ENCODE results near the gene SMIM10L2A.
A peak's percentile ranks its signal among the peaks of the same experiment; 100 is the strongest.
"Not testable (repeated sequence)": the region's sequence is repeated elsewhere in the genome, so short reads cannot be mapped to it uniquely, and the experiment has no call there.

Gene SMIM10L2A

GRCh38 chrX:135421932-135422809 lies at the start of gene SMIM10L2A:
Gene SMIM10L2A, plus strand, starts transcription at chrX:135421944. Its CDS starts 188 bp downstream, at chrX:135422132.
- DNase-seq, result no peak

GRCh38 chrX:135373357-135373756 lies 48.4 kb upstream of the SMIM10L2A start:
- DNase-seq, result no peak

GRCh38 chrX:135382260-135382659 lies 39.5 kb upstream of the SMIM10L2A start:
- DNase-seq, result no peak

DNA sequence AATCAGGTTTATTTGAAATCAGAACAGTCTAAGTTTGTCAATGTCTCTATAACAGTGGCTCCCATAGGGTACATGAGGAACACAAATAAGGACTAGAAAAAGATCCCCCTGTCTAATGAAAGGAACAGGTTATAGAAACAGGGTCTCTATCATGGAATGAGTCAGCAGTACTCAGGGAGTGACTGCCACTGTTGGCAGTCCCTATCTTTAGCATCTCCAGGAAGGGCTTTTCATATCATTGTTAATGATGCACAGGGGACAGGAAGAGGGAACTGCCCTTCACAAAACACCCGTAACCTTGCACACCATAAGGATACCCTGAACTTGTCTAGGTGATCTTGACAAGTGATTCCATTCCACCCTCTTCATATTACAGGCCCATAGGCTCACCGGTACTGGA lies 38.5 kb upstream of the SMIM10L2A start:
- DNase-seq, result no peak

GRCh38 chrX:135384161-135384836 lies 37.4 kb upstream of the SMIM10L2A start:
- DNase-seq, result no peak

DNA sequence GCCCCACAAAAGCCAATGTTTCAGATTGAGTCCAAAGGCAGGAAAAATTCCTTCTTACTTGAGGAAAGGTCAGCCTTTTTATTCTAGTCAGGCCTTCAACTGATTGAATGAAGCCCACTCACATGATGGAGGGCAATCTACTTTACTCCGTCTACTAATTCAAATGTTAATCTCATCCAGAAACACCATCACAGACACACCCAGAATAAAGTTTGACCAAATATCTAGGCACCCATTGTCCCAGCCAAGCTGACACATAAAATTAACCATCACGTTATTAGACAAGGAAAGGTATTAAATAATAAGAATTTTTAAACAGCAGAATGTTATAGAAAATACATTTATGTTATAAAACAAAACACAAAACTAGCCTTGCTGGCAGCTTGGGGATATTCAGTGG lies 32.9 kb upstream of the SMIM10L2A start:
- DNase-seq, result no peak

- DNase-seq, result no peak
Observed at GRCh38 chrX:135389243-135389642, 32.5 kb upstream of the SMIM10L2A start.

- DNase-seq, result no peak
Observed at GRCh38 chrX:135389717-135390116, 32.0 kb upstream of the SMIM10L2A start.

- DNase-seq, result no peak
Observed at GRCh38 chrX:135391734-135392133, 30.0 kb upstream of the SMIM10L2A start.

DNA sequence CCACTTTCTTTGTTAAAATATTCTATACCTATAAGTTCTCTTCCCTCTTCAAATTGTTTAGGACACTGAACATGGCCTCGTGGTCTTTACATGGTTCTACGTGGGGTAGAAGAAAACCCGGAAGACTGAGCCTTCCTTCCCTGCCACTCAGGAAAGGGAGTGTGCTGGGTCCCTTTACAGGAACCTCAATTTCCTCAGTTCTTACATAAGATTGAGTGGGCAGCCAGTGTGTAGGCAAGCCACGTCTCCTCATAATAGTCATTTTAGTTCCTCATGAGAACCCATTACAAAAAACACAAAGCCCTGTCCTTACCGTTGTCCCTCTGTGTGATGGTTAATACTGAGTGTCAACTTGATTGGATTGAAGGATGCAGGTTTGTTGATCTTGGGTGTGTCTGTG lies 28.7 kb upstream of the SMIM10L2A start:
- no peak for DNase-seq

DNA sequence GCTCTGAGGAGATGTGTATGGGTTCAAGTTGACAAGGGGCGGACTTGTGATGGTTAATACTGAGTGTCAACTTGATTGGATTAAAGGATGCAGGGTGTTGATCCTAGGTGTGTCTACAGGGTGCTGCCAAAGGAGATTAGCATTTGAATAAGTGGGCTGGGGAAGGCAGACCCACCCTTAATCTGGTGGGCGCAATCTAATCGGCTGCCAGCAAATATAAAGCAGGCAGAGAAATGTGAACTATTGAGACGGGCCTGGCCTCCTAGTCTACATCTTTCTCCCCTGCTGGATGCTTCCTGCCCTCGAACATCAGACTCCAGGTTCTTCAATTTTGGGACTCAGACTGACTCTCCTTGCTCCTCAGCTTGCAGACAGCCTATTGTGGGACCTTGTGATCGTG lies 26.7 kb upstream of the SMIM10L2A start:
- DNase-seq, result no peak

GRCh38 chrX:135396109-135396508 lies 25.6 kb upstream of the SMIM10L2A start:
- DNase-seq, result no peak

- no peak for DNase-seq
Observed at GRCh38 chrX:135396566-135396965, 25.2 kb upstream of the SMIM10L2A start.

DNA sequence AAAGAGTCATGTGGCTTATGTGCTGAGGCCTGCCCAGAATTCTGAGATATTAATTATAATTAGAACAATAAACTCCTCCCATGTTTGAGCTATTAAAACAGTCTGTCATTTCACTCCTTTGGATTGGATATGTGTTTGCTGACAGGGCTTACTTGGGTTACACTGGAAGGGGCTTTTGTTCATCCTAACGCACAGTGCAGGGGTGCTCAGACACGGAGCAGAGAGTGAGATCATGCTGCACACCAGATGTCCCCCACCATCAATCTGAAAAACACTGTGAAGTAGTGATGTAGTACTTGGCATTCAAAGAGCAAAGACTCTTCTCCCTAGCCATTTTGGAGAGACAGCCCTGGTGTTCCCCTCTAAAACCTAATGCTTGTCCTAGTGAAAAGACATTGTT lies 24.1 kb upstream of the SMIM10L2A start:
- no peak for DNase-seq

DNA sequence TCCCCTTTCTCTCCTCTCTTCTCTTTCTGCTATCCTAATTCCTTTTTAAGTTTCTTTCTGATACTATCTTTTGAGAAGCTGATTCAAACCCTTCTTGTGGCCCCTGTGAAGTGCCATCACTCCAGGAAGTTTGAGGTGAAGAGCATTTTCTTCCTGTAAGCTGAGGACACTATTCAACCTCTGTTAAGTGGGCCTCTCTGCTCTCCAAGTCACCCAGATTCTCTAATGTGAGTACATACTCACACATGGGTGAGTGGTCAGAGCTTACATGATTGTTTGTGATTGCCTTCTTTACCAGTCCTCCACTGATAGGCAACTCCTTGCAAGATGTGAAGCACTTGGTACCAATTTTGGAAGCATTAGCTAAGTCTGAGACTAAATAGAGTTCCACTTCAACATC lies 18.4 kb upstream of the SMIM10L2A start:
- DNase-seq, result no peak

GRCh38 chrX:135406428-135406827 lies 15.3 kb upstream of the SMIM10L2A start:
- not testable (repeated sequence) for DNase-seq

GRCh38 chrX:135408794-135409193 lies 12.9 kb upstream of the SMIM10L2A start:
- DNase-seq, result no peak

- DNase-seq, result no peak
Observed at GRCh38 chrX:135410861-135411627, 10.7 kb upstream of the SMIM10L2A start.

- no peak for DNase-seq
Observed at GRCh38 chrX:135411893-135412292, 9.9 kb upstream of the SMIM10L2A start.

GRCh38 chrX:135416546-135416945 lies 5.2 kb upstream of the SMIM10L2A start:
- DNase-seq, result no peak

DNA sequence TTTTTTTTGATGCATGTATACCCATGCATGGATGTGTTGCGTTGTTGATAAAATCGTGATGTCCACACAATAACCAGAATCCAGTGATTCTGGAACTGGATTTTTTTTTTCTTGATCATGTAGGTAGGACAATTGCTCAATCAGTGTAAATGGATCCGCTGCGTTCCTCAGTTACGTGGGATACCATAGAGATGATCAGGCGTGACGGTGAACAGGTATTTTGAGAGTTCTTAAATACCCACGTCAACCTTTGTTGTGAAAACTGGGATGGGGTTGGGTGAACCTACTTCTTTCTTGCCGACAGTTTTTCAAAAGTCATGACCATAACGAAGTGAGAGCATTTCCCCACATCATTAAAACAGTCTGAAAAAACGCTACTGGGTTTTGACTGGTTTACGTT lies 913 bp upstream of the SMIM10L2A start:
- DNase-seq, result no peak

GRCh38 chrX:135421537-135421931 lies 210 bp upstream of the SMIM10L2A start:
- DNase-seq, result peak; percentile 53

GRCh38 chrX:135422810-135423168 lies 1.0 kb downstream of the SMIM10L2A start:
- not testable (repeated sequence) for DNase-seq
